ENCODE data around the gene GATA1.
A peak's percentile ranks its signal among the peaks of the same experiment; 100 is the strongest.

GATA1 gene

GRCh38 chrX:48785540-48786214 lies 713 bp upstream of the GATA1 start:
- no peak for DNase-seq

- DNase-seq, result no peak
Observed at GRCh38 chrX:48786825-48787504, 575 bp downstream of the GATA1 start.

- DNase-seq, result no peak
Observed at GRCh38 chrX:48787505-48788443, 1.4 kb downstream of the GATA1 start.

- no peak for DNase-seq
Observed at GRCh38 chrX:48789366-48790220, 3.2 kb downstream of the GATA1 start.

- DNase-seq, result no peak
Observed at GRCh38 chrX:48790477-48790876, 4.1 kb downstream of the GATA1 start.

- no peak for DNase-seq
Observed at GRCh38 chrX:48791063-48791820, 4.9 kb downstream of the GATA1 start.

- no peak for DNase-seq
Observed at GRCh38 chrX:48792219-48792618, 5.8 kb downstream of the GATA1 start.

- no peak for DNase-seq
Observed at GRCh38 chrX:48793935-48794334, 7.5 kb downstream of the GATA1 start.

GRCh38 chrX:48794340-48794910 lies 8.0 kb downstream of the GATA1 start:
- no peak for DNase-seq

- DNase-seq, result no peak
Observed at GRCh38 chrX:48794911-48795515, 8.6 kb downstream of the GATA1 start.

- no peak for DNase-seq
Observed at GRCh38 chrX:48798318-48798717, 11.9 kb downstream of the GATA1 start.

- no peak for DNase-seq
Observed at GRCh38 chrX:48800574-48801279, 14.3 kb downstream of the GATA1 start.

GRCh38 chrX:48801280-48802088 lies 15.1 kb downstream of the GATA1 start, which contains the start of gene HDAC6:
Gene HDAC6 (plus strand): TSS chrX:48802067. CDS start chrX:48802693, 626 bp downstream.
- DNase-seq, result peak; percentile 95

- DNase-seq, result peak; percentile 84
Observed at GRCh38 chrX:48802089-48802904, 15.9 kb downstream of the GATA1 start.

- no peak for DNase-seq
Observed at GRCh38 chrX:48802905-48803200, 16.5 kb downstream of the GATA1 start.

- DNase-seq, result no peak
Observed at GRCh38 chrX:48806081-48806480, 19.7 kb downstream of the GATA1 start.

- DNase-seq, result no peak
Observed at GRCh38 chrX:48813644-48814043, 27.3 kb downstream of the GATA1 start.

- DNase-seq, result no peak
Observed at GRCh38 chrX:48814722-48815121, 28.3 kb downstream of the GATA1 start.

GRCh38 chrX:48815266-48815665 lies 28.9 kb downstream of the GATA1 start:
- no peak for DNase-seq

All from stimulated activated CD4-positive, alpha-beta T cell treated with anti-CD3 and anti-CD28 coated beads, Interleukin-15, amount 100 ng/mL, for 24 hours (primary cell).